Astrocyte of the cerebellum (primary cell): Measurements from ENCODE around the gene DEAF1.
A peak's percentile ranks its signal among the peaks of the same experiment; 100 is the strongest.

ENCODE experiments used
- DNase-seq: peaks from one replicate; pipeline ENCODE4 v3.0.0-alpha.2; 2011; ENCODE audit warnings: low read depth
- H3K4me3 ChIP-seq: 2 replicates; pipeline ENCODE4 v1.5.1; 2011; ENCODE audit warnings: mild to moderate bottlenecking, low read depth, low read length, moderate library complexity
- CTCF ChIP-seq: IDR thresholded peaks from 2 replicates; pipeline ENCODE4 v1.5.1; 2012; ENCODE audit warnings: low read length, low read depth, moderate library complexity, mild to moderate bottlenecking; ENCODE audit errors: missing control alignments
- in situ Hi-C: cut with HindIII; loops from 2 replicates; pipeline ENCODE4 v1.10.0; 2017; ENCODE audit warnings: low sequenced_read_pairs

The DEAF1 gene

GRCh38 chr11:643849-644738 is 50.9 kb downstream of the DEAF1 start:
- H3K4me3 ChIP-seq: no peak overlapping the region
- no peak for DNase-seq
- in situ Hi-C loops: no loop called here
- TF ChIP-seq CTCF: no peak

GRCh38 chr11:643366-643765 is 51.7 kb downstream of the DEAF1 start:
- TF ChIP-seq CTCF: no peak
- no peak for DNase-seq
- in situ Hi-C loops: no loop called here
- H3K4me3 ChIP-seq: no peak overlapping the region

GRCh38 chr11:641806-642370 is 53.1 kb downstream of the DEAF1 start:
- TF ChIP-seq CTCF: no peak
- no peak overlapping the region for H3K4me3 ChIP-seq
- DNase-seq: no peak
- in situ Hi-C loops: no loop called here

GRCh38 chr11:640021-640706 is 54.9 kb downstream of the DEAF1 start:
- in situ Hi-C loops: no loop called here
- TF ChIP-seq CTCF: no peak
- DNase-seq: no peak
- H3K4me3 ChIP-seq: no peak overlapping the region

GRCh38 chr11:639332-639955 is 55.6 kb downstream of the DEAF1 start:
- no peak for TF ChIP-seq CTCF
- DNase-seq: no peak
- H3K4me3 ChIP-seq: no peak overlapping the region
- in situ Hi-C loops: no loop called here

- in situ Hi-C loops: no loop called here
- no peak for TF ChIP-seq CTCF
- no peak overlapping the region for H3K4me3 ChIP-seq
- DNase-seq: peak; percentile 16
These were observed 56.2 kb downstream of the DEAF1 start for GRCh38 chr11:638631-639331.
